GM18502 (cell line): ENCODE measurements around the gene IL9.

Source experiments
- ATAC-seq: cut with Tn5 transposase; IDR thresholded peaks from one replicate; pipeline ENCODE4 v1.9.1; 2021; ENCODE audit warnings: mild to moderate bottlenecking; ENCODE audit not compliant: unreplicated experiment, poor library complexity

Gene IL9

DNA sequence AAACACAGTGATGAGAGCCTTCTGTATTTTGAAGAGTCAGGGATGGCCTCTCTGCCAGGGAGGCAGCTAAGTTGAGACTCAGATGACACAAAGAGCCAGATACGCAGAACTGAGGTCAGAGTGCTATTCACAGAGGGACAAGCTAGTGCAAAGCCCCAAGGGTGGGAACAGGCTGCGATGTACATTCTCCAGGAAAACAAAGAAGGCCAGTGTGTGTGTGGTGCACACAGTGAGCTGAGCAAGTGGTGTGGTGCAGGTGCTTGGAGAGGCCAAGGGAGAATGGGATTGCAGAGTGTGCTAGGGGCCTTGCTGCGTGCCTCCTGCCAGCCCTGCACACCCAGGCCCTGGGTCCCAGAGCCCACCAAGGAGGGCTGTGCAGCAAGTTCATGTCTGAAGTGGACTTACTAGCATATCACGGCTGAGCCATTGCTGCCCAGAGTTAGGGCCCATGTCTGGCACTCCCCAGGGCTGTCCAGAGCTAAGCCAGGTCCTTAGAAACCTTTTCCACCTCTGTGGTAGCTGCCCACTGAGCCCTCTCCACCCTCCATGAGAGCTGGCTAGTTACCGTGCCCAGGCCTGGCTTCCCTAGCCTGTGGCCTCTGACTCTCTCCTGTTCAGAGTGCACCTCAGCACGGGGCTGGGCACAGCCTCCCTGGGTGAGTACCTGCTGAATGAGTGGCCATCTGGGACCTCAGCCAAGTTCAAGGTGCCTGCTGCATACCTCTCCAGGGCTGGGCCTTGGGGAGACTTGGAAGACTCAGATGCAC, 51.9 kb downstream of the IL9 start:
- ATAC-seq, result no peak

DNA sequence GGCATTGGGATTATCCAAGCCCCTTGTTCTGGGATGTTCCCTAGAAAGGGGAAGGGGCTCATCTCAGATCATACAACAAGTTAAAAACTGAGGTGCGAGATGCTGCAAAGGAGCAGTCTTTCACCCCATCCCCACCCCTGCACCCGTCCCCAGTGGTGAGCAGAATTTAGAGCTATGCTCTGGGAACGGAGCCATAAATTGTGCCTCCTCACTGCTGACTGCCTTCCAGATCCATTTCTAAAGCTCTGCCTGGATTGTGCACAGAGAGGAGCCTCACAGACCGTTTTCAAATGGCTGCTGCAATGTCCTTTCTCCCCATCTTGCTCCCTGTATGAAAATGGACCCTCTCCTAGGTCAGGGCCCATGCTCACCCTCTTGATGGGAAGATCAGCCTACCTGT, 52.9 kb downstream of the IL9 start:
- no peak for ATAC-seq
